A549 (cell line): ENCODE data around the gene OR51A7.

Experiments
- CEBPB ChIP-seq, 2 experiments: fragments of >200 bp in 1 of 2; sonication (Bioruptor Twin) in 1 of 2; formaldehyde crosslinking in 1 of 2; IDR thresholded peaks; 2 replicates each; pipeline ENCODE4 v1.6.1; 2012 to 2016
- CHD4 ChIP-seq: fragments of 200-600 bp; sonication (generic); IDR thresholded peaks from 2 replicates; pipeline ENCODE4 v1.6.1; 2016; ENCODE audit warnings: antibody characterized with exemption, mild to moderate bottlenecking, borderline replicate concordance
- CTCF ChIP-seq: fragments of >200 bp; sonication (Bioruptor Twin); formaldehyde crosslinking; IDR thresholded peaks from 3 replicates; pipeline ENCODE4 v1.5.1; 2016
- E2F6 ChIP-seq: IDR thresholded peaks from 2 replicates; pipeline ENCODE4 v1.6.1; 2012; ENCODE audit warnings: low read depth, borderline replicate concordance
- EP300 ChIP-seq, 2 experiments: fragments of >200 bp; sonication (Bioruptor Twin); formaldehyde crosslinking; IDR thresholded peaks; 2 replicates in 1 of 2; 3 replicates in 1 of 2; pipeline ENCODE4 v1.6.1; 2016 to 2017
- JUNB ChIP-seq: fragments of >200 bp; sonication (Bioruptor Twin); formaldehyde crosslinking; IDR thresholded peaks from 2 replicates; pipeline ENCODE4 v1.6.1; 2016
- MAFK ChIP-seq: fragments of 450-650 bp; IDR thresholded peaks from 2 replicates; pipeline ENCODE4 v1.6.1; 2014; ENCODE audit not compliant: partially characterized antibody
- POLR2A ChIP-seq: IDR thresholded peaks from 2 replicates; pipeline ENCODE4 v1.6.1; 2012; ENCODE audit warnings: mild to moderate bottlenecking, low read length
- RAD21 ChIP-seq, 2 experiments: fragments of >200 bp in 1 of 2; sonication (Bioruptor Twin) in 1 of 2; formaldehyde crosslinking in 1 of 2; IDR thresholded peaks in 1 of 2; conservative IDR thresholded peaks in 1 of 2; 2 replicates in 1 of 2; 3 replicates in 1 of 2; pipeline ENCODE4 v1.6.1; 2012 to 2018; ENCODE audit warnings: inconsistent platforms in 1 of 2
- REST ChIP-seq: fragments of 200-600 bp; sonication (generic); IDR thresholded peaks from 2 replicates; pipeline ENCODE4 v1.6.1; 2016; ENCODE audit warnings: antibody characterized with exemption, mild to moderate bottlenecking, moderate library complexity
- RNF2 ChIP-seq: fragments of 200-600 bp; sonication (generic); IDR thresholded peaks from 2 replicates; pipeline ENCODE4 v1.6.1; 2016; ENCODE audit warnings: low read depth, mild to moderate bottlenecking, antibody characterized with exemption, moderate library complexity, borderline replicate concordance

- no peak for TF ChIP-seq JUNB
- no peak for TF ChIP-seq REST
- TF ChIP-seq MAFK: no peak
- no peak for TF ChIP-seq E2F6
- TF ChIP-seq CHD4: no peak
- no peak for TF ChIP-seq CTCF
- TF ChIP-seq EP300 (IDR thresholded peaks at IDR 0.05): no peak
- no peak for TF ChIP-seq CEBPB (IDR thresholded peaks at IDR 0.05)
- no peak for TF ChIP-seq RNF2
- no peak for TF ChIP-seq RAD21 (conservative IDR thresholded peaks at IDR 0.05 in 1 of 2, IDR thresholded peaks at IDR 0.05 in 1 of 2)
- TF ChIP-seq POLR2A: no peak
Observed at GRCh38 chr11:4936745-4937144, 33.2 kb downstream of the OR51A7 start.
